ENCODE results near the gene ZNF831.

DNA sequence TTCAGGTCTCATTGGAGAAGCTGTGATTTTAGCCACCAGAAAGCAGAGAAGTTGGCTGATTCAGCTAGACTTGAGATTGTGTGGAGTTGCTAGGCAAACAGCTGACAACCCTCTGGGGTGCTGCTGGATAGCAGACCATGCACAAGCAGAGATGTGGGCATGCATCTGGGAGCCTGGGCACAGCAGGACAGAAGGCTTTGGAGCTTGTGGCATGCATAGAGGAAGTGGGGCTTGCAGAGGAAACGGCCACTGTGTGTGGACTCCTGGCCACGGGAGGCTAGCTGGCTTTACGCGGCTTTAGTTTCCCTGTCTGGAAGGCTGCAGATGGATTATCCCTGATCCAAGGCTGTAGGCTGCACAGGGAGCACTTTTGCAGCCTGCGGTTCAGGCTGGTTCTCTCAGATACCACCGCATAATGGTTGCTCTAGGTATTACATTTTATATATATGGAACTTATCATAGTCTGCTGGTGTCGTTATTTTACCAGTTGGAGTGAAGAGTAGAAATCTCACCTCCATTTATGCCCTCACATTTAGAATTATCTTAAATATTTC, 10.4 kb downstream of the ZNF831 start:
- TF ChIP-seq, protein P1, sequence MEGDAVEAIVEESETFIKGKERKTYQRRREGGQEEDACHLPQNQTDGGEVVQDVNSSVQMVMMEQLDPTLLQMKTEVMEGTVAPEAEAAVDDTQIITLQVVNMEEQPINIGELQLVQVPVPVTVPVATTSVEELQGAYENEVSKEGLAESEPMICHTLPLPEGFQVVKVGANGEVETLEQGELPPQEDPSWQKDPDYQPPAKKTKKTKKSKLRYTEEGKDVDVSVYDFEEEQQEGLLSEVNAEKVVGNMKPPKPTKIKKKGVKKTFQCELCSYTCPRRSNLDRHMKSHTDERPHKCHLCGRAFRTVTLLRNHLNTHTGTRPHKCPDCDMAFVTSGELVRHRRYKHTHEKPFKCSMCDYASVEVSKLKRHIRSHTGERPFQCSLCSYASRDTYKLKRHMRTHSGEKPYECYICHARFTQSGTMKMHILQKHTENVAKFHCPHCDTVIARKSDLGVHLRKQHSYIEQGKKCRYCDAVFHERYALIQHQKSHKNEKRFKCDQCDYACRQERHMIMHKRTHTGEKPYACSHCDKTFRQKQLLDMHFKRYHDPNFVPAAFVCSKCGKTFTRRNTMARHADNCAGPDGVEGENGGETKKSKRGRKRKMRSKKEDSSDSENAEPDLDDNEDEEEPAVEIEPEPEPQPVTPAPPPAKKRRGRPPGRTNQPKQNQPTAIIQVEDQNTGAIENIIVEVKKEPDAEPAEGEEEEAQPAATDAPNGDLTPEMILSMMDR (conservative IDR thresholded peaks at IDR 0.05 in 1 of 2, IDR thresholded peaks at IDR 0.05 in 1 of 2; ENCODE audit: extremely low read depth in 1 of 2, insufficient read depth in 1 of 2, low read depth in 1 of 2, low read length in 2 of 2) = no peak
- TF ChIP-seq EZH2 (IDR thresholded peaks at IDR 0.05; ENCODE audit: borderline replicate concordance, low read length) = no peak

Measured in mammary epithelial cell (primary cell).